Natural killer cell treated with Interleukin-12 subunit alpha and Interleukin-12 subunit beta and Interleukin-15 and Interleukin-18, amount 100 ng/mL, for 72 hours (primary cell): ENCODE results near the gene SRPRA. TPM values are rescaled to one million over a fixed set of nuclear protein-coding genes. Genes with fewer than 3 reads are reported as not detected.

ENCODE experiments used
- ATAC-seq, 2 donors: fragments of 150-1000 bp; cut with Tn5 transposase in 1 of 2; sonication (Bioruptor Pico), chemical (Tn5 transposase) in 1 of 2; 2 replicates each; pipeline ENCODE4 v1.10.0; 2021
- DNase-seq: peaks from one replicate; pipeline ENCODE4 v3.0.0; 2022; ENCODE audit warnings: low spot score
- H3K27ac Mint-ChIP-seq, 2 donors: 1 replicate in 1 of 2; 2 replicates in 1 of 2; pipeline ENCODE4 v1.8.0; 2022; ENCODE audit warnings: mixed read lengths in 2 of 2, mild to moderate bottlenecking in 1 of 2, moderate library complexity in 1 of 2
- H3K27me3 Mint-ChIP-seq, 2 donors: 1 replicate in 1 of 2; 2 replicates in 1 of 2; pipeline ENCODE4 v1.8.0; 2022; ENCODE audit warnings: mixed read lengths in 2 of 2
- H3K36me3 Mint-ChIP-seq: one replicate; pipeline ENCODE4 v1.8.0; 2022; ENCODE audit warnings: mixed read lengths
- H3K4me1 Mint-ChIP-seq, 2 donors: 1 replicate in 1 of 2; 2 replicates in 1 of 2; pipeline ENCODE4 v1.8.0; 2022; ENCODE audit warnings: low read depth in 2 of 2, mixed read lengths in 2 of 2, mild to moderate bottlenecking in 1 of 2
- H3K4me3 Mint-ChIP-seq: one replicate; pipeline ENCODE4 v1.8.0; 2022; ENCODE audit warnings: mixed read lengths
- H3K9me3 Mint-ChIP-seq: 2 replicates; pipeline ENCODE4 v1.8.0; 2022; ENCODE audit warnings: mixed read lengths
- total RNA-seq, 2 donors: library from RNA; stranded (reverse); gene quantifications; one replicate each; pipeline ENCODE4 v1.2.3, GENCODE V29; 2022

SRPRA gene
- total RNA-seq, 2 donors from 2014 or later: 197 to 213 TPM

DNA sequence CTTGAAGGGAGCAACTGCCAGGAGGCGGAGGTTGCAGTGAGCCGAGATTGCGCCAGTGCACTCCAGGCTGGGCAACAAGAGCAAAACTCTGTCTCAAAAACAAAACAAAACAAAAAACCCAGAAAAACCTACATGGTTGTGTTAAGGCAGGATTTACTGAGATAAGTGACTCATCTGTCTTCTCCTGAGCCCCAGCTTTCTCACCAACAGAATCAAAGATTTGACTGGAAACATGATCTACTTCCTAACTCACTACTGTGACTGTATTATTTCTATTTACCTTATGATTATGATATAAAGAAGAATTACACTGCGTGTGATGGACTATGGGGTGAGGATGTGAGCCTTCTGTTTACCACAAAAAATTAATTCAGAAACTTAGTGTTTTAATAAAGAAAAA is 35.3 kb downstream of the SRPRA start:
- H3K9me3 Mint-ChIP-seq: no peaks in the 10 kb centered on the region
- H3K36me3 Mint-ChIP-seq: peaks cover 9% of the 10 kb centered on the region
- no peak overlapping the region for H3K4me3 Mint-ChIP-seq
- DNase-seq (no peak), ATAC-seq (no peak)
- H3K27me3 Mint-ChIP-seq: no peaks in the 10 kb centered on the region
- no peak overlapping the region for H3K27ac Mint-ChIP-seq
- no peaks in the 10 kb centered on the region for H3K4me1 Mint-ChIP-seq

DNA sequence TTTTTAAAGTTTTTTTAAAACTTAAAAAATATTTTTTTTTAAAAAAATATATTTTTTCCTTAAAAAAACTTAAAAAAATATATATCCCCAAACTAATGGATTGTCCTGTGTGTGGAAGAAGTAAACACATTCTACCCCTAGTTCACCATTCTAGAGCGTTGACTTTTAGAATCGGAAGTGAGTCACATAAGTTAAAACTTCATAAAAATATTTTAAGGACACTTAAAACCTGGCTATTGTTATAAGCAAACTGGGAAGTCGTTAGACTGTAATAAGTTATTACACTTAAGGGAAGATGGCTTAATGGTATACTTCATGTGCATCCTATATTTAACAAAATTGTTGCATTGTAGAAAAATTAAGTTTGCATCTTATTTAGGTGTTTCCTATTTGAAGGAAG is 36.0 kb downstream of the SRPRA start:
- Mint-ChIP-seq H3K36me3 (peaks cover 9% of the 10 kb centered on the region), H3K4me3 (no peak overlapping the region), H3K4me1 (no peaks in the 10 kb centered on the region), H3K27ac (no peak overlapping the region), H3K9me3 (no peaks in the 10 kb centered on the region), H3K27me3 (no peaks in the 10 kb centered on the region)
- DNase-seq (no peak), ATAC-seq (no peak)

DNA sequence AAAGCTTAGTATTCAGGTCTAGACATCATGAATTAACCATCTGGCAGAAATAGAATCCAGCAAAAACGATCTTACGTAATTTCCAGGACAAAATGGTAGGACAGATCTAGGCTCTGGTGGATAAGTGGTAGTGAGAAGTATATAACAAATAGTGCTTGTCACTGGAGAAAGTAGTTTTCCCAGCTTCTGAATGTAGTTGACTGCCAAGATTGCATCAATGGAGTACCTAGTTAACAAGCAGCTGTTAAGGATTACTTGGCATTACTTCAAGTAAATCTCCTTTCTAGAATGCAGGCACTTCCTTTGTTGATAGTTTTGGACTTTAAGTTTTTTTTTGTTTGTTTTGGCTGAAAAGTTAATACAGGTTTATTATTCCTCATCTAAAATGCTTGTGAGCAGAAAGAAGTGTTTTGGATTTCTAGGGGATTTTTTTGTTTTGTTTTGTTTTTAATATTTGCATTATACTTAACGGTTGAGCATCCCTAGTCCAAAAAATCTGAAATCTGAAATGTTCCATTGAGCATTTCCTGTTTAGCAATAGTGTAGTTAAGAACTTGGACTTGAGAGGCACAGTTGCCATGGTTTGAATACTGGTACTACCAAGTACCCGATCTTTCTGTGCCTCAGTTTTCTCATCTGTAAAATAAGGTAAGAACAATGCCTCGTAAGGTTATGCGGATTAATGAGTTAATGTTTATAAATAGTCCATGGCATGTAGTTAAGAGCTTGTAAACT is 36.8 kb downstream of the SRPRA start:
- Mint-ChIP-seq H3K4me3 (no peak overlapping the region), H3K4me1 (no peaks in the 10 kb centered on the region), H3K9me3 (no peaks in the 10 kb centered on the region), H3K36me3 (peaks cover 9% of the 10 kb centered on the region), H3K27ac (no peak overlapping the region), H3K27me3 (no peaks in the 10 kb centered on the region)
- ATAC-seq (no peak), DNase-seq (no peak)

DNA sequence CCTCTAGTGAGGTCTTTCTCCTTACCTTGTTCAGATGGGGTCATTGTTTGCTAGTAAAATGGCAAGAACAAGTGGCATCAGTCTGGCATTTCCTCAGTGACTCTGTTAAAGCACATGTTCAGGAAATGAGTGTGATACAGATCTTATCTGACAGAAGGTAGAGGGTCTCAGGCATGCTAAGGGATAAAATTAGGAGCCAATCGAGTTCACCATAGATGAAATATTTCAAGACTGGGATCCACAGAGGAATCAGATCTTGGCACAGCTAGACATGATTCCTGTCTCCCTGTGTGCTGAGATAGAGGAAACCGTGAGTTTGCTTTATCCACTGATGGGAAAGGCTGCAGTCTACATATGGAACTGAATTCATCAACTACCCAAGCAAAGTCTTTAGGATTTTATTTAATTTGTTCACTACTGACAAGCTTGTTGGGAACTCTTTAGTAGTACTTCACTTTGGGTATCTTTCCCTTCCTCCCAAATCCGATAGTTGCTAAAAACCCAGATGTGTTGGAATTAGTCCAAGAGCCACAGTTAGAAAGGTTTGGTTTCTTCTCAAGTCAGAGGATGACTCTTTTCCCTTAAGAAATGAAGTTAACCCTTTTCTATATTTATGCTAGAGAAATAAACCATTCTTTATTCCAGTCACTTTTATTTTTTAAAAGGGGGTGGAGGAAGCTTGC is 38.7 kb downstream of the SRPRA start:
- no peaks in the 10 kb centered on the region for H3K27me3 Mint-ChIP-seq
- no peaks in the 10 kb centered on the region for H3K9me3 Mint-ChIP-seq
- DNase-seq (no peak), ATAC-seq (no peak)
- H3K4me3 Mint-ChIP-seq: no peak overlapping the region
- H3K27ac Mint-ChIP-seq: no peak overlapping the region
- peaks cover 4% of the 10 kb centered on the region for H3K36me3 Mint-ChIP-seq
- H3K4me1 Mint-ChIP-seq: peaks cover 7 to 9% of the 10 kb centered on the region in 2 donors

DNA sequence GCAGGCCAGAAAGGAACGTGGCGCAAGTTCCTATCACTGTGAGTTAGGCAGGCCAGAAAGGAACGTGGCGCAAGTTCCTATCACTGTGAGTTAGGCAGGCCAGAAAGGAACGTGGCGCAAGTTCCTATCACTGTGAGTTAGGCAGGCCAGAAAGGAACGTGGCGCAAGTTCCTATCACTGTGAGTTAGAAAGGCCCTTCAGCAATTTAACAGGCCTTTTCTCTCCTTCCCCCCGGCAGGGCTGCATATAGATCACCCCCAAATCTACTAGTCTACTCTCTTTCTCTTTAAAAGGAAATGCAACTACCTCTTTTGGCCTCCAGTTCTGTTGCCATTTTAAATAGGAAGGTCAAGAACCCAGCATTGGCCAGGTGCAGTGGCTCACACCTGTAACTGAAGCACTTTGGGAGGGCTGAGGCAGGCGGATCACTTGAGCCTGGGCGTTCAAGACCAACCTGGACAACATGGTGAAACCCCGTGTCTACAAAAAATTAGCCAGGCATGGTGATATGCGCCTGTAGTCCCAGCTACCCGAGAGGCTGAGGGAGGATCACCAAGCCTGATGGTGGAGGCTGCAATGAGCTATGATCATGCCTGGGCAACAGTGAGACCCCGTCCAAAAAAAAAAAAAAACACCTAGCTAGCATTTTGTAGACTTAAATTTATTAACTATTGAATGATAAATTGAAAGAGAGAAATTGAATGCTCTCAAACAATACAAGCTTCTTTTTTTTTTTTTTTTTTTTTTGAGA is 42.2 kb downstream of the SRPRA start:
- no peaks in the 10 kb centered on the region for H3K27me3 Mint-ChIP-seq
- no peak overlapping the region for H3K4me3 Mint-ChIP-seq
- H3K36me3 Mint-ChIP-seq: peaks cover 4% of the 10 kb centered on the region
- no peak overlapping the region for H3K27ac Mint-ChIP-seq
- H3K9me3 Mint-ChIP-seq: no peaks in the 10 kb centered on the region
- DNase-seq (no peak), ATAC-seq (no peak)
- H3K4me1 Mint-ChIP-seq: peaks cover 7 to 12% of the 10 kb centered on the region in 2 donors

DNA sequence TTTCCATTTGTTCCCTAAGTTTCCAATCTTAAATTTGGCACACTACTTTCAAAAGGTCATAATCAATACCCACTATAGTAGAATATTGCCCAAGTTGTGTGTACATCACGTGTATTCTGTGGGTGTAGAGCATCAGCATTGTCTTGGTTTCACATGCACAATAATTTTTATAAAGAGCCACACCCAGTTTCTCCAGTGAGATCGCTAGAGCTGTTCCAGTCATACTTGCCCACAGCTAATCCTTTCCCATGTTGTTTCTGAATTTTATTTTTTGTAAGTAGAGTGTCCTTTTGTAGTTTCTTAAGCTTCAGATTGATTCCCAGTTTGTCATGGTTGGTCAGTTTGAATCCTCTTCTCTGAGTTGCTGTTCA is 43.4 kb downstream of the SRPRA start:
- Mint-ChIP-seq H3K4me3 (no peak overlapping the region), H3K9me3 (no peaks in the 10 kb centered on the region), H3K36me3 (peaks cover 4% of the 10 kb centered on the region), H3K27me3 (no peaks in the 10 kb centered on the region), H3K27ac (peak overlapping the region in 1 of 2 donors; percentile 75), H3K4me1 (peaks cover 9 to 13% of the 10 kb centered on the region in 2 donors)
- ATAC-seq: no peak
- DNase-seq: no peak

DNA sequence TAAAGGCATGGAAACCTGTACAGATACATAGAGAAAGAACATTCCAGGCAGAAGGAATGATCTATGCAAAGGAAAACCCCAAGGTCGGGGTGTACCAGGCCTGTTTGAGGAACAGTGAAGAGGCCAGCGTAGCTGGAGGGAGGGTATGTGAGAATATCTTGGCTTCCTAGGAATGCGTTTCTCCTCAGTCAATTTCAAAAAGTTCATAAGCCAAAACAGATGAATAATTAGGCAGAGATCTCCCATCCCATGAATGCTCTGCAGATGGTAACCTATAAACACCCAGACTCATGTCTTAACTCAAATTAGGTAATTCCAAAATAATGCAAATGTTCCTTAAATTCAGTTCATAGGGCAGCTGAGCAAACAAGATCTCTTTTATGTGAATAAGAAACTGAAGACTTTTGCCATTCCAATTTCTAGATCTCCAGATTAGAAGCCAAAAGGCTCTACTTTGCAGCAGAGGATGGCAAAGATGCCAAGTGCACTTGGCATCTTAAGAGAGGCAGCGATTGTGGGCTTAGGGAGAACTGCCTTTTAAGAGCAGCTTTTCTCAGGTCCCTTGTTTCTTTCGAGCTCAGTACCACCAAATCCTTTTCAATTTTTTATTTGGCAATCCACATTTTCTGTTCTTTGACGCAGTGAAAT is 43.9 kb downstream of the SRPRA start:
- DNase-seq (no peak), ATAC-seq (no peak)
- Mint-ChIP-seq H3K9me3 (no peaks in the 10 kb centered on the region), H3K4me3 (no peak overlapping the region), H3K36me3 (peaks cover 4% of the 10 kb centered on the region), H3K27ac (peak overlapping the region in 1 of 2 donors; percentile 75), H3K27me3 (no peaks in the 10 kb centered on the region), H3K4me1 (peaks cover 14 to 16% of the 10 kb centered on the region in 2 donors)

DNA sequence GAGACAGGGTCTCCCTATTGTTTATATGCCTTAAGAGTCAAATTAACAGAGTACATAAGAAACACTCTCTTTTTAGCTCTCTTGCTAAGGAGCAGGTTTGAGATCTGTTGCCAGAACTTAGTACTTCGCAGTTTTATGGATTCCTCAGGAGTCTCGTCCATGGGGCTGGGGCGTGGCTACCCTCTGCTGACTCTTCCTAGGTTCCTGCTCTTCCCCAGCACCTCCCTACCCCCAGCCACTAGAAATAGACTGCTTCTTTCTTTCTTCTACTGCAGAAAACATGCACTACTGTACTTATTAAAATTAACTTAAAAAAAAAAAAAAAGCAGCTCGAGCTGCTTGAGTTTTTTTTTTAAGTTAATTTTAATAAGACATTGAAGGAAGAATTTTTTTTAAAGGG is 49.1 kb downstream of the SRPRA start:
- H3K4me3 Mint-ChIP-seq: no peak overlapping the region
- peaks cover 17 to 26% of the 10 kb centered on the region in 2 donors for H3K4me1 Mint-ChIP-seq
- H3K36me3 Mint-ChIP-seq: no peaks in the 10 kb centered on the region
- H3K27ac Mint-ChIP-seq: no peak overlapping the region
- ATAC-seq (no peak), DNase-seq (no peak)
- H3K9me3 Mint-ChIP-seq: no peaks in the 10 kb centered on the region
- no peaks in the 10 kb centered on the region for H3K27me3 Mint-ChIP-seq

DNA sequence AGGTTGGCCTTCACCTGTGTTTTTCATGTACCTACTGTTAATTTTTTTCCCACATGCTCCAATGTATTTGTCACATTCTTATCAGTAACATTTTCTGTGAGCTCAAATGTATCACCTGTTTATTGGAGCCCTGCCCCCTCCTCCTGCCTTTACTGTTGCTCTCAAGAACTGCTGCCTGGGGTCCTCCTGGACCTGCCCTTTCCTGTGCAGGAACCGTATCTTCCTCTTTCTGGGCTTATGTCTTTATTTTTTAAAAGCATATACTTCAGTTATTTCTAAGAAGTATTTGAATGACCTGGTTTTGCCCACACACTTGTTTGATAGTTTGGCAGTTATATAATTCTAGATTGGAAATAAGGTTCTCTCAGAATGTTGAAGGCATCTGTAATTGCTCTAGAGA is 51.2 kb downstream of the SRPRA start:
- Mint-ChIP-seq H3K36me3 (no peaks in the 10 kb centered on the region), H3K27ac (no peak overlapping the region), H3K27me3 (no peaks in the 10 kb centered on the region), H3K9me3 (no peaks in the 10 kb centered on the region), H3K4me1 (peaks cover 21 to 35% of the 10 kb centered on the region in 2 donors), H3K4me3 (no peak overlapping the region)
- no peak for ATAC-seq
- no peak for DNase-seq

DNA sequence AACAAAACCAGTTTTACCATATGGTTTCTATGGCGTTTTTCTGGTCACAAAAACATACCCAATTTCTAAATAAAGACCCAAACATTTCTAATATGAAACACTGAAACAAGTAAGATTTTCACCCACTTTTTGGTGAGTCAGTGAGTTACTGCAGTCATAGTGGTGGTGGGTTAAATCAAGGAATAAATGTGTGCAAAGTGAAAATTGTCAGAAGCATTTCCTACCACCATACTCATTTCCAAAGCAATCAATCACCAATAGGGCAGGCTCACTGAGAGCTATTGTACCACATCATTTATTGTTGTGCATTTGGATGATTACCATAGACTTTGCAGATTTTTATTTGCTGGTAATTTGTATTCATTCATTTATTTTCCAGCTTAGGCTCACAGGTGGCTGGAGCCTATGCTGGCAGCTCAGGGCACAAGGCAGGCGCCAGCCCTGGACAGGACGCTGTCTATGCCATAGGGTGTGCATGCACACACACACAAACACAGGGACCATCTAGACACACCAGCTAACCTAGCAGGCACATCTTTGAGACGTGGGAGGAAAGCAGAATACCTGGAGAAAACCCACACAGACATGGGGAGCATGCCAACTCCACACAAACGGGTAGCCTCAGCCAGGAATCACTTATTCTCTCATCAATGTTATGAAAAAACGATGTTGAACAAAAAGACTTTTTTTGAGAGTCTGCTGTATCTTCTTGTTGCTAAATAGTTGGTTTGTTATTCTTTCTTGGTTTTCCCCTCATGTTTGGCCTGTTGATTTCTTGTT is 52.0 kb downstream of the SRPRA start:
- no peak overlapping the region for H3K27ac Mint-ChIP-seq
- no peaks in the 10 kb centered on the region for H3K27me3 Mint-ChIP-seq
- no peaks in the 10 kb centered on the region for H3K36me3 Mint-ChIP-seq
- ATAC-seq: no peak
- H3K9me3 Mint-ChIP-seq: no peaks in the 10 kb centered on the region
- peaks cover 28 to 42% of the 10 kb centered on the region in 2 donors for H3K4me1 Mint-ChIP-seq
- H3K4me3 Mint-ChIP-seq: no peak overlapping the region
- DNase-seq: no peak

DNA sequence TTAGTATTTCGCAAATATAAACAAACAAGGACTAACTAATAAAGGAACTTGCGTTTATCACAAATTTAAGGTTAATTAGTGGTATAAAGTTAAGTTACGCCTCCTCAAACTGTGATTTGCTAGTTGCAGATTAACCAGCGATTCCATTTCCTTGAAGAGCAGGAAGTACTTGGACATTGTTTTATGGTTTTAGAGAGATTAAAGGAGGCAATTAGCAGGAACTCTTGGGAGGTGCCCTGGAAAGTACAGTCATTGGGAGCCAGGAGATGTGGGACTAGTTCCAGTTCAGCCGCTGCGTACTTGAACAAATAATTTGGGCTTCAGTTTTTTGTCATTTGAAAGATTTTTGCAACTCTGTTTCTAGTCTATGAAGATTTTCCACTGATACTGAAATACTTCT is 53.9 kb downstream of the SRPRA start:
- Mint-ChIP-seq H3K27ac (no peak overlapping the region), H3K9me3 (no peaks in the 10 kb centered on the region), H3K27me3 (no peaks in the 10 kb centered on the region), H3K4me1 (peaks cover 37 to 47% of the 10 kb centered on the region in 2 donors), H3K4me3 (no peak overlapping the region), H3K36me3 (peaks cover 5% of the 10 kb centered on the region)
- no peak for ATAC-seq
- DNase-seq: no peak

DNA sequence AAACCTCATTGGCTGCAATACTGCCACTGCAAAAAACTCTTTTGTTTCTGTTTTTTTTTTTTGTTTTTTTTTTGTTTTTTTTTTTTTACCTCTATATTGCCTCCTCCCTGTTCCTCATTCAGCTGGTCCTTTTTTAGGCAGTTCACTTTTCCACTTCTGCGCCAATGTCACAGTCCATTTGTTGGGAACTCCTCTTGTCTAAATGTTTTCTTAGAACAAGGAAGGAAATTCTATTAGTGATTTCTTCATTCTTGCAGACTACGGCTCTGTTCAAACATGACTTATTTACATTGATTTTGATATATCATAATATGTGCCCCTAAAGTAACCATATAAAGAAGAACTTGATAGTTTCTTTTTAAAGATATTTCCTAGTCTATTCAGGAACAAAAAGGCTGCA is 54.3 kb downstream of the SRPRA start:
- H3K27ac Mint-ChIP-seq: no peak overlapping the region
- DNase-seq: no peak
- no peak overlapping the region for H3K4me3 Mint-ChIP-seq
- no peak for ATAC-seq
- H3K4me1 Mint-ChIP-seq: peaks cover 37 to 46% of the 10 kb centered on the region in 2 donors
- no peaks in the 10 kb centered on the region for H3K9me3 Mint-ChIP-seq
- no peaks in the 10 kb centered on the region for H3K27me3 Mint-ChIP-seq
- H3K36me3 Mint-ChIP-seq: peaks cover 6% of the 10 kb centered on the region
